ENCODE measurements around the gene PRKCD. TPM values are rescaled to one million over a fixed set of nuclear protein-coding genes. Genes with fewer than 3 reads are reported as not detected.
A peak's percentile ranks its signal among the peaks of the same experiment; 100 is the strongest.

The PRKCD gene
- total RNA-seq, 2 experiments from 2014 or later, result 13.3 to 108 TPM

DNA sequence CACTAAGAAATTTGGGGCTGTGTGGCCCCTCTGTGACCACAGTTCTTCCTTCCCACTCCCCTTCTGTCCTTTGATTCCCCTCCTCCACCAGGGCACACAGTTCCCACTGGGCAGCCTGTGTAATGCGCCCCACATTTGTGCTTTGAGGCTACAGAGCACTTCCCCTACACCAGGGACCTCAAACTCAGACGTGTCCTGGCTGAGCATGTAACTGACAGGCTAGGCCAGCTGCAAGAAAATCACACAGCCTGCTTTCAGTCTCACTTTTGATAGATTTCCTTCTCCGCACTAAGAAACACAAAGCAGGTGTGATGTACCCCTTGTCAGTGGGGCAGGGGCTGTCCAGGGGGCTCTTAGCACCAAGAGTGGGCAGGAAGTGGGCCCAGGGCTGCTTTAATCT lies 29.6 kb downstream of the PRKCD start:
- POLR2A ChIA-PET, result interaction anchor here (0.6 to 2.8 kb wide), 8 partner anchors 9 to 849 kb away, joined by 3 to 24 read pairs (median 8); no protein-coding TSS in a partner anchor
- intact Hi-C loops (cut with micrococcal nuclease; ENCODE audit: unreplicated experiment), result loop anchor here (1.0 kb wide), 1 partner anchor 16 kb away; no protein-coding TSS in a partner anchor
- CTCF ChIA-PET (ENCODE audit: unreplicated experiment), result interaction anchor here (0.7 kb wide), 1 partner anchor 25 kb away, joined by 3 read pairs; no protein-coding TSS in a partner anchor
- peaks cover 79% of the 10 kb centered on the region for H3K36me3 ChIP-seq (ENCODE audit: insufficient read depth, low read length)
- H2AFZ ChIP-seq (ENCODE audit: low read length), result no peak overlapping the region
- H3K9me3 ChIP-seq (ENCODE audit: low read length), result no peaks in the 10 kb centered on the region
- no peaks in the 10 kb centered on the region for H3K9me2 ChIP-seq (ENCODE audit: insufficient read depth, low read length)
- no peak overlapping the region for H3K4me3 ChIP-seq (ENCODE audit: low read depth, low read length, poor library complexity, severe bottlenecking)
- peaks cover 4% of the 10 kb centered on the region; the same call in 1 of the 2 replicates for H3K79me2 ChIP-seq (ENCODE audit: insufficient read depth, low read depth, low read length)
- no peaks in the 10 kb centered on the region for H4K20me1 ChIP-seq (ENCODE audit: insufficient read depth, low read length)
- no peak for TF ChIP-seq EZH2phosphoT487 (IDR thresholded peaks at IDR 0.05; ENCODE audit: borderline replicate concordance, low read depth, low read length)
- TF ChIP-seq, protein P1, sequence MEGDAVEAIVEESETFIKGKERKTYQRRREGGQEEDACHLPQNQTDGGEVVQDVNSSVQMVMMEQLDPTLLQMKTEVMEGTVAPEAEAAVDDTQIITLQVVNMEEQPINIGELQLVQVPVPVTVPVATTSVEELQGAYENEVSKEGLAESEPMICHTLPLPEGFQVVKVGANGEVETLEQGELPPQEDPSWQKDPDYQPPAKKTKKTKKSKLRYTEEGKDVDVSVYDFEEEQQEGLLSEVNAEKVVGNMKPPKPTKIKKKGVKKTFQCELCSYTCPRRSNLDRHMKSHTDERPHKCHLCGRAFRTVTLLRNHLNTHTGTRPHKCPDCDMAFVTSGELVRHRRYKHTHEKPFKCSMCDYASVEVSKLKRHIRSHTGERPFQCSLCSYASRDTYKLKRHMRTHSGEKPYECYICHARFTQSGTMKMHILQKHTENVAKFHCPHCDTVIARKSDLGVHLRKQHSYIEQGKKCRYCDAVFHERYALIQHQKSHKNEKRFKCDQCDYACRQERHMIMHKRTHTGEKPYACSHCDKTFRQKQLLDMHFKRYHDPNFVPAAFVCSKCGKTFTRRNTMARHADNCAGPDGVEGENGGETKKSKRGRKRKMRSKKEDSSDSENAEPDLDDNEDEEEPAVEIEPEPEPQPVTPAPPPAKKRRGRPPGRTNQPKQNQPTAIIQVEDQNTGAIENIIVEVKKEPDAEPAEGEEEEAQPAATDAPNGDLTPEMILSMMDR (conservative IDR thresholded peaks at IDR 0.05; ENCODE audit: low read length), result no peak
- no TSS peak for BruUV-seq (replicated peaks)
- peak; percentile 80 for DNase-seq (ENCODE audit: low spot score)
- H3K4me2 ChIP-seq (ENCODE audit: low read length), result peak overlapping the region; percentile 53
- peaks cover 77% of the 10 kb centered on the region for H3K4me1 ChIP-seq (ENCODE audit: insufficient read depth, low read length, poor library complexity, severe bottlenecking)
- H3K27ac ChIP-seq (ENCODE audit: low read depth, low read length, poor library complexity, severe bottlenecking), result peak overlapping the region; percentile 92

DNA sequence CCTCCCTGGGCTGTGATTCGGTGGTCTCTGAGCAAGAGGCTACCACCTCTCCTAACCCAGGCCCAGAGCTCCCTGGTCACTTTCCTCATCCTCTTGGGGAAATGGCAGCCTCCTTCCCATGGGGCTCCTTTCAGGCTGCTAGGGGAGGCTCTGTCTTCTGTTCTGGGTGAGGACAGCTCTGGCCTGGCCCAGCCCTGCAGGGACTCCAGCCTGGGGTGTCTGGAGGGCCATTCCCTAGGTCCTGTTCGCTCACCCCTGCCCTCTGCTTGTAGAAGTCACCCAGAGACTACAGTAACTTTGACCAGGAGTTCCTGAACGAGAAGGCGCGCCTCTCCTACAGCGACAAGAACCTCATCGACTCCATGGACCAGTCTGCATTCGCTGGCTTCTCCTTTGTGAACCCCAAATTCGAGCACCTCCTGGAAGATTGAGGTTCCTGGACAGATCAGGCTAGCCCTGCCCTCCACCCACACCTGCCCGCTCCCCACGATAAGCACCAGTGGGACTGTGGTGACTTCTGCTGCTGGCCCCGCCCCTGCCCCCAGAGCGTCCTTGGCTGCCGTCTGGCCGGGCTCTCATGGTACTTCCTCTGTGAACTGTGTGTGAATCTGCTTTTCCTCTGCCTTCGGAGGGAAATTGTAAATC lies 30.9 kb downstream of the PRKCD start:
- Histone ChIP-seq H3K79me2 (ENCODE audit: insufficient read depth, low read depth, low read length) (peaks cover 4% of the 10 kb centered on the region; the same call in 1 of the 2 replicates), H3K4me3 (ENCODE audit: low read depth, low read length, poor library complexity, severe bottlenecking) (peak overlapping the region; percentile 24), H3K9me2 (ENCODE audit: insufficient read depth, low read length) (no peaks in the 10 kb centered on the region), H3K4me1 (ENCODE audit: insufficient read depth, low read length, poor library complexity, severe bottlenecking) (peaks cover 90% of the 10 kb centered on the region), H3K27ac (ENCODE audit: low read depth, low read length, poor library complexity, severe bottlenecking) (peak overlapping the region; percentile 92), H4K20me1 (ENCODE audit: insufficient read depth, low read length) (no peaks in the 10 kb centered on the region), H3K36me3 (ENCODE audit: insufficient read depth, low read length) (peaks cover 66% of the 10 kb centered on the region), H3K4me2 (ENCODE audit: low read length) (peak overlapping the region; percentile 66), H3K9me3 (ENCODE audit: low read length) (no peaks in the 10 kb centered on the region), H2AFZ (ENCODE audit: low read length) (no peak overlapping the region)
- ChIA-PET POLR2A (interaction anchor here (0.5 to 2.8 kb wide), 13 partner anchors 10 to 83 kb away, joined by 3 to 24 read pairs (median 6); partner anchors contain the start of gene PRKCD), CTCF (ENCODE audit: unreplicated experiment) (interaction anchor here (1.2 kb wide), 1 partner anchor 57 kb away, joined by 4 read pairs; no protein-coding TSS in a partner anchor)
- no TSS peak for BruUV-seq (replicated peaks)
- intact Hi-C loops (cut with micrococcal nuclease; ENCODE audit: unreplicated experiment), result loop anchor here (1.0 kb wide), 2 partner anchors 12 to 31 kb away; partner anchors contain the start of gene PRKCD
- TF ChIP-seq, protein P1 (conservative IDR thresholded peaks at IDR 0.05; ENCODE audit: low read length), result no peak
- no peak for TF ChIP-seq EZH2phosphoT487 (IDR thresholded peaks at IDR 0.05; ENCODE audit: borderline replicate concordance, low read depth, low read length)
- DNase-seq (ENCODE audit: low spot score), result peak; percentile 58
